HG03342 (cell line): ENCODE measurements around the gene ZNF324.
"Not testable (repeated sequence)": the region's sequence is repeated elsewhere in the genome, so short reads cannot be mapped to it uniquely, and the experiment has no call there.

Source experiments
- ATAC-seq: cut with Tn5 transposase; IDR thresholded peaks from one replicate; pipeline ENCODE4 v1.9.1; 2021; ENCODE audit warnings: mild to moderate bottlenecking, moderate library complexity; ENCODE audit not compliant: unreplicated experiment

ZNF324 gene

GRCh38 chr19:58498316-58499020 is 31.6 kb downstream of the ZNF324 start:
- no peak for ATAC-seq

- ATAC-seq = peak; percentile 92
Measured at GRCh38 chr19:58499021-58499927, 32.4 kb downstream of the ZNF324 start.

GRCh38 chr19:58500242-58500641 is 33.4 kb downstream of the ZNF324 start:
- no peak for ATAC-seq

DNA sequence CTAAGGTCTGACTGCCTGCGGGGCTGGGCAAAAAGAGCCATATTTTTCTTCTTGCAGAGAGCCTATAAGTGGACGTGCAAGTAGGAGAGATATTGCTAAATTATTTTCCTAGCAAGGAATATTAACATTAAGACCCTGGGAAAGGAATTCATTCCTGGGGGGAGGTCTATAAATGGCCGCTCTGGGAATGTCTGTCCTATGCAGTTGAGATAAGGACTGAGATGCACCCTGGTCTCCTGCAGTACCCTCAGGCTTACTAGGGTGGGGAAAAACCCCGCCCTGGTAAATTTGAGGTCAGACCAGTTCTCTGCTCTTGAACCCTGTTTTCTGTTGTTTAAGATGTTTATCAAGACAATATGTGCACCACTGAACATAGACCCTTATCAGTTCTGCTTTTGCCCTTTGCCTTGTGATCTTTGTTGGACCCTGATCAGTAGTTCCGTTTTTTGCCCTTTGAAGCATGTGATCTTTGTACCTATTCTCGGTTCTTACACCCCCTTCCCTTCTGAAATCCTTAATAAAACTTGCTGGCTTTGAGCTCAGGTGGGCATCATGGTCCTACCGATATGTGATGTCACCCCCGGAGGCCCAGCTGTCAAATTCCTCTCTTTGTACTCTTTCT is 40.8 kb downstream of the ZNF324 start:
- not testable (repeated sequence) for ATAC-seq

- no peak for ATAC-seq
Measured at GRCh38 chr19:58509731-58510083, 42.8 kb downstream of the ZNF324 start.

GRCh38 chr19:58510084-58510862 is 43.4 kb downstream of the ZNF324 start:
- no peak for ATAC-seq

GRCh38 chr19:58511353-58512208 is 44.7 kb downstream of the ZNF324 start, which contains the start of gene SLC27A5:
TSS of gene SLC27A5 (minus strand) at chr19:58511992. CDS start at chr19:58511955, 37 bp downstream.
- ATAC-seq = no peak

- no peak for ATAC-seq
Measured at GRCh38 chr19:58513213-58513693, 46.4 kb downstream of the ZNF324 start.

DNA sequence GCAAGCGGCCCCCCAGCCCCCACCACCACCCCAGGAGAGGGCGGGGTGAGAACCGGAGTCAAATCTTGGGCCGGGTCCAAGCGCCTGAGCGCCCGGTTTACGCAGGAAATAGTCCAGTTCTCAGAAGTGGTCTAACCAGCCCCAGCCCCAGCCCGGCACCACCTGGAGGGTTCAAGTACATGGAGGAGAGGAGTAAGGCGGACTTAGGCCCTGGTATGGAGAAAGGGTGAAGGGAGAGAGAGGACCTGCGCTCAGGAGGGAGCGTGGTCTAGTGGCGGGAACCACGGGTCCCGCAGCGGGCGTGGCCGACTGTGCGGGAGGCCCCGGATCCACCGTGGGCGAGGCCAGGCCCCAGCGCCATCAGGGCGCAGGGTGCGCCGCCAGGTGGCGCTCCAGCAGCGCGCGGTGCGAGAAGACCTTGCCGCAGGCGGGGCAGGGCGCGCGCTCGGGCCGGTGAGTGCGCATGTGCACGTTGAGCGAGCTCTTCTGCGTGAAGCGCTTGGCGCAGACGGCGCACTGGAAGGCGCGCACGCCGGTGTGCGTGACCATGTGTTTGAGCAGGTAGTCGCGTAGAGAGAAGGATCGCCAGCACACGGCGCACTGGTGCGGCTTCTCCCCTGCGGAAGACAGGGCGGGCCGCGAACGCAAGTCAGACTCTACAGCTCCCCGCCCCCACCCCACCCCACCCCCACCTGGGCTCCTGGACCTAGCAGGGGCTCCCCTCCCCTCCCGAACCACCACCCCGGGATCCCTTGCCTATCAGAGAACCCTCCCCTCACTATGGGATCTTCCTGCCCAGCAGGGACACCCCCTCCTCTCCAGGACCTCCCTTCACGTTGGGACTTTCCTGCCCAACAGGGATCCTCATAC is 47.0 kb downstream of the ZNF324 start:
- peak; percentile 62 for ATAC-seq

- no peak for ATAC-seq
Measured at GRCh38 chr19:58514564-58515022, 47.7 kb downstream of the ZNF324 start.

GRCh38 chr19:58515259-58515658 is 48.4 kb downstream of the ZNF324 start:
- no peak for ATAC-seq

DNA sequence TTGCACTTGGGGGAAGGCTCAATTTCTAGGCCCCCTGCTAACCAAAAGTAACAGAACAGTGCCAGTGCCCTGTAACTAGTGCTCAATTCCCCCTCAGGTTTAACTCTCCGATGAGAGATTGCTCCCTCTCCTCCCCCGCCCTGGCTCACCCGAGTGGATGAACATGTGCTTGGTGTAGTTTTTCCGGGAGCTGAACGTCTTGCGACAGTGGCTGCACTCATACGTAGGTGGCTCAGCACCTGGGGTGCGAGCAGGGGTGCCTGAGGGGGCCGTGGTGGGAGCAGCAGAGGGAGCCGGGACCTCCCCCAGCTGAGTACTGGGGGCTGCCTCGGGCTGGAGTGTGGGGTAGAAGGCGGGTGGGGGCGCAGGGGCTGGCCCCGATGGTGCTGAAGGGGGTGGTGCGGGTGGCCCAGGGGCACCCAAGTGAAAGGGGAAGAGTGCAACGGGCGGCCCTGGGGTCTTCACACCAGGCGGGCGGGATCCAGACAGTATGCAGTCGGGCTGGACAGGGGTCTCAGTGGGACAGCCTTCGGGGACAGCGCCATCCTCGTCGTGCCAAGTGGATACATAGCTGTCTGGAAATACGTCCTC is 49.5 kb downstream of the ZNF324 start:
- ATAC-seq = no peak

DNA sequence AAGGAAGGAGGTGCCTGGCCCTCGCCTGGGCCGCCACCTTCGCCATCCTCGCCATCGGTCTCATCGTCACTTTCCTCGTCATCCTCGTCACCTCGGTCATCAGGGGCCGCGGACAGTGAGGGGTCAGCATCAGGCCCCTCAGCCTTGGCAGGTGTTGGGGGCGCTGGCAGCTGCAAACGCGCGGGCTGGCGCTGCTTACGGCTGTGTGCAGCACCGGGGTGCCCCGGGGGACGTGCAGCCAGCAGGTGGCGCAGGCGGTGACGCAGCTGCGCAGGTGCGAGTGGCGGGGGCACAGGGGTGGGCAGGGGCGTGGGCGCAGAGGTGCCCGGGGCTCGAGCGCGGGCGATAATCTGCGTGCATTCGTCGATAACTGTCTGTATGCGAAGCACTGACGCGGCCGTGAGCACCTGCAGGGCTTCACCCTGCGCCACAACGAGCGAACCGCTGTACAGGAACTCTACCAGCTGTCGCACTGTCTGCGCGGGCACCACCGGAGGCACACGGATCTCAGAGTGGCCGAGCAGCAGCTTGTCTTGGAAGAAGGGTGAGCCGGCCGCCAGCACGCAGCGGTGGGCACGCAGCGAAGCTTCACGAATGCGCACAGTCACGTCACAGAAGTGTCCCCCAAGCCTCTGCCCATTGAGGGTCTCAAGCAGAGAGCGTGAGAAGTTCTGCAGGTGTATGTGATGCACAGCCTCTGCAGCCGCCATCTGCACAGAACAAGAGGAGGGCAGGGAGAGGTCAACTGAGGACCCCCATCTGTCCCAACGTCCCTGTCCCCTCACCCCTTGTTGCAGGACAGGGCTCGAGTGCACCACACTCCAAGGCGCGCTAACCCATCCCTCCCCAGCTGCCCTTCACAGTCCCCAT is 50.3 kb downstream of the ZNF324 start:
- no peak for ATAC-seq

GRCh38 chr19:58518256-58519086 is 51.6 kb downstream of the ZNF324 start:
- no peak for ATAC-seq

DNA sequence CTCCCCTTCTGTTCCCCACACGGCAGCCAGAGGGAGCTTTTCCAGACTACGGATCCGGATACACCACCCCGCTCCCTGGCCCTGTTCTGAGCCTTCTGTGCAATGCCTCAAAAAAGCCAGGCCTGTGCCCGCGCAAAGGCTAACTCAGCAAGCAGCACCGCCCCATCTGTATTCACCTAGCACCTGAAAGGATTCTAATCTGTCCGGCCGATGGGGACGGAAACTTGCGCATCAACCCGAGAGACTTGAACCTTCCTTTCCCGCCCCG is 52.1 kb downstream of the ZNF324 start:
- ATAC-seq = no peak

- peak; percentile 75 for ATAC-seq
Measured at GRCh38 chr19:58519355-58520256, 52.7 kb downstream of the ZNF324 start, which contains the start of gene ZBTB45. TSS of gene ZBTB45 (minus strand) at chr19:58519810. CDS start at chr19:58517673, 2,137 bp downstream.
